GM23338 (cell line): ENCODE measurements around the gene NOX5.

Experiments used
- CTCF ChIP-seq, 2 experiments: fragments of 200-600 bp in 1 of 2; sonication (generic) in 1 of 2; conservative IDR thresholded peaks; 2 replicates each; pipeline versions ENCODE4 v1.5.1 to v1.6.1; 2016 to 2017; ENCODE audit warnings: antibody characterized with exemption in 2 of 2, low read depth in 2 of 2, mild to moderate bottlenecking in 2 of 2, moderate library complexity in 1 of 2
- EZH2 ChIP-seq: fragments of 200-600 bp; sonication (generic); IDR thresholded peaks from one replicate; pipeline ENCODE4 v1.8.0; 2017; ENCODE audit warnings: antibody characterized with exemption, mild to moderate bottlenecking, low read depth; ENCODE audit not compliant: unreplicated experiment
- EZH2phosphoT487 ChIP-seq: fragments of 200-600 bp; sonication (generic); IDR thresholded peaks from one replicate; pipeline ENCODE4 v1.8.1; 2018; ENCODE audit warnings: antibody characterized with exemption; ENCODE audit not compliant: unreplicated experiment
- JUNB ChIP-seq: IDR thresholded peaks from one replicate; pipeline ENCODE4 v1.6.1; 2016; ENCODE audit warnings: antibody characterized with exemption; ENCODE audit not compliant: unreplicated experiment
- NANOG ChIP-seq: IDR thresholded peaks from 2 replicates; pipeline ENCODE4 v1.6.1; 2016; ENCODE audit warnings: antibody characterized with exemption, borderline replicate concordance
- POLR2AphosphoS5 ChIP-seq: IDR thresholded peaks from 2 replicates; pipeline ENCODE4 v1.6.1; 2016; ENCODE audit warnings: antibody characterized with exemption, low read depth
- REST ChIP-seq: IDR thresholded peaks from one replicate; pipeline ENCODE4 v1.6.1; 2018; ENCODE audit warnings: antibody characterized with exemption; ENCODE audit not compliant: unreplicated experiment
- ZNF331 ChIP-seq: fragments of 250-450 bp; sonication (Bioruptor Pico); IDR thresholded peaks from 2 replicates; pipeline ENCODE4 v1.5.0; 2020; ENCODE audit warnings: low read depth, mild to moderate bottlenecking, moderate library complexity
- ZNF462 ChIP-seq: fragments of 250-450 bp; sonication (Bioruptor Pico); IDR thresholded peaks from 2 replicates; pipeline ENCODE4 v1.5.0; 2020; ENCODE audit warnings: mild to moderate bottlenecking, moderate library complexity

GRCh38 chr15:69034352-69034751 is 19.9 kb downstream of the NOX5 start:
- TF ChIP-seq ZNF331 (CRISPR knock-in tag) (no peak), CTCF (conservative IDR thresholded peaks at IDR 0.05; ENCODE audit: low read depth in 2 of 2) (no peak), EZH2 (no peak), POLR2AphosphoS5 (no peak), EZH2phosphoT487 (no peak), REST (no peak), JUNB (no peak), ZNF462 (CRISPR knock-in tag) (no peak), NANOG (no peak)
